Upper lobe of left lung (tissue), 6 donors: ENCODE data around the gene CLDN15. TPM values are rescaled to one million over a fixed set of nuclear protein-coding genes. Genes with fewer than 3 reads are reported as not detected.
A peak's percentile ranks its signal among the peaks of the same experiment; 100 is the strongest.

ENCODE experiments used
- ATAC-seq, 2 donors: fragments of 200-7000 bp; cut with Tn5 transposase; one replicate each; pipeline ENCODE4 v1.9.1; 2022; ENCODE audit warnings: mild to moderate bottlenecking in 2 of 2, moderate library complexity in 2 of 2; ENCODE audit not compliant: low FRiP score in 2 of 2
- DNase-seq, 2 donors: peaks; one replicate each; pipeline ENCODE4 v3.0.0-alpha.2; 2019 to 2020
- H3K27ac ChIP-seq, 4 donors: fragments of 200-600 bp; sonication (generic); one replicate each; pipeline ENCODE4 v1.5.1; 2016 to 2019
- H3K27me3 ChIP-seq, 4 donors: fragments of 200-600 bp; sonication (generic); one replicate each; pipeline ENCODE4 v1.5.1; 2017 to 2019
- H3K36me3 ChIP-seq, 4 donors: fragments of 200-600 bp; sonication (generic); one replicate each; pipeline ENCODE4 v1.5.1; 2016 to 2019
- H3K4me1 ChIP-seq, 4 donors: fragments of 200-600 bp; sonication (generic); one replicate each; pipeline ENCODE4 v1.5.1; 2018 to 2019
- H3K4me3 ChIP-seq, 4 donors: fragments of 200-600 bp; sonication (generic); one replicate each; pipeline ENCODE4 v1.5.1; 2017 to 2019; ENCODE audit warnings: mild to moderate bottlenecking in 2 of 4, moderate library complexity in 1 of 4
- H3K9me3 ChIP-seq, 4 donors: fragments of 200-600 bp; sonication (generic); one replicate each; pipeline ENCODE4 v1.5.1; 2018 to 2019
- EP300 ChIP-seq, 4 donors: sonication (generic); formaldehyde crosslinking; IDR thresholded peaks; one replicate each; pipeline ENCODE4 v1.5.1; 2017; ENCODE audit warnings: antibody characterized with exemption in 4 of 4, control low read depth in 2 of 4
- POLR2A ChIP-seq, 4 donors: fragments of 450-650 bp; IDR thresholded peaks; one replicate each; pipeline ENCODE4 v1.5.1; 2016 to 2017; ENCODE audit warnings: antibody characterized with exemption in 4 of 4, mild to moderate bottlenecking in 2 of 4
- POLR2AphosphoS5 ChIP-seq, 2 donors: sonication (generic); formaldehyde crosslinking; IDR thresholded peaks; one replicate each; pipeline ENCODE4 v1.5.1; 2017; ENCODE audit warnings: antibody characterized with exemption in 2 of 2
- WGBS, 2 donors: methylation state at CpG; one replicate each; pipeline ENCODE4 v1.1.5; 2017 to 2018; 5-methylcytosine and 5-hydroxymethylcytosine counted together
- total RNA-seq, 6 donors: library from RNA; depleted of rRNA in 4 of 6; stranded (reverse); fragments of >200 nt in 4 of 6; gene quantifications; one replicate each; pipeline versions ENCODE4 v1.1.0 to v1.2.1, GENCODE V29; 2016 to 2021
- TF ChIP-seq, protein P1 (sequence below), 6 experiments: fragments of 450-650 bp in 4 of 6; fragments of 200-600 bp in 2 of 6; sonication (generic) in 2 of 6; IDR thresholded peaks; one replicate each; pipeline ENCODE4 v1.5.1; 2016 to 2019; ENCODE audit warnings: antibody characterized with exemption in 6 of 6
- donor health status: DM: no; HTN: no; CAD: no; lungs with moderate emphysema.
- donor health status: DM: no; HTN: yes; CAD: no; lungs with severe emphysema.

CLDN15 gene
- total RNA-seq, 6 donors from 2014 or later = 6.0 to 31.4 (median 8.8) TPM

DNA sequence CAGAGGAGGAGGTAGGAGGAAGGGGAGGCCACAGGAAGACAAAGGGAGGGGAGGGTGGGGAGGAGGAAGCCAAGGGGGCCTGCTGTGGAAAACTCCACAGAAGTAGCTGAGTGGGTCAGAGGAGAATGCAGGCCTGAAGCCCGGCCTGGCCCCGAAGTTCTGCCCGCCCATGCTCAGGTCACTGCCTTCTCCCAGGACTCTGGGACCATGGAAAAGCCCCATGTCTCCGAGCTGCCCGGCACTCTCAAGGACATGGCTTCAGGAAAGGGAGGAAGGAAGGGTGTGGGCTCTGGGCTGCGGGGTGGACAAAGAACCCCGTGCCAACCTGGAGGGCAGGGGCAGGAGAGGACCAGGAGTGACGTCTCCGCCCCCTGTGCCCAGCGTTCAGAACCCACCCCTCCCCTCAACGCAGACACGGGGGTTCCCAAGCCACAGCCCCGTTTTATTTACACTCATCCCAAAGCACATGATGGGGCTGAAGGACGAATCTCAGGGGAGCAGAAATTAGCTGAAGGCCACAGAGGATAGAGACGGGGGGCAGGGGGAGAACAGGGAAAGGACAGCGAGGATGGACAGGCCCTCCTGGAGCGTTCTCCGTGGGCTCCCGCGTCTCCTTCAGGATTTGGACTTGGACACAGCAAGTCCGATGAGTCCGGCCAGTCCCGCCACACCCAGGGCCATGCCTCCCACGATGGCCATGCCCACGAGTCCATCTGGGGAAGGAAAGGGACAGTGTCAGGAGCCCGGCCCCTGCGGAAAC, 1.8 kb upstream of the CLDN15 start:
- 51 to 66% methylated on average over 7 to 27 of the region's 27 CpGs for WGBS, 2 donors
- peak; percentile 20 to 74 for TF ChIP-seq POLR2AphosphoS5 (IDR thresholded peaks at IDR 0.05)
- TF ChIP-seq, protein P1, sequence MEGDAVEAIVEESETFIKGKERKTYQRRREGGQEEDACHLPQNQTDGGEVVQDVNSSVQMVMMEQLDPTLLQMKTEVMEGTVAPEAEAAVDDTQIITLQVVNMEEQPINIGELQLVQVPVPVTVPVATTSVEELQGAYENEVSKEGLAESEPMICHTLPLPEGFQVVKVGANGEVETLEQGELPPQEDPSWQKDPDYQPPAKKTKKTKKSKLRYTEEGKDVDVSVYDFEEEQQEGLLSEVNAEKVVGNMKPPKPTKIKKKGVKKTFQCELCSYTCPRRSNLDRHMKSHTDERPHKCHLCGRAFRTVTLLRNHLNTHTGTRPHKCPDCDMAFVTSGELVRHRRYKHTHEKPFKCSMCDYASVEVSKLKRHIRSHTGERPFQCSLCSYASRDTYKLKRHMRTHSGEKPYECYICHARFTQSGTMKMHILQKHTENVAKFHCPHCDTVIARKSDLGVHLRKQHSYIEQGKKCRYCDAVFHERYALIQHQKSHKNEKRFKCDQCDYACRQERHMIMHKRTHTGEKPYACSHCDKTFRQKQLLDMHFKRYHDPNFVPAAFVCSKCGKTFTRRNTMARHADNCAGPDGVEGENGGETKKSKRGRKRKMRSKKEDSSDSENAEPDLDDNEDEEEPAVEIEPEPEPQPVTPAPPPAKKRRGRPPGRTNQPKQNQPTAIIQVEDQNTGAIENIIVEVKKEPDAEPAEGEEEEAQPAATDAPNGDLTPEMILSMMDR (IDR thresholded peaks at IDR 0.05) = no peak
- no peak for TF ChIP-seq POLR2A (IDR thresholded peaks at IDR 0.05)
- TF ChIP-seq EP300 (IDR thresholded peaks at IDR 0.05) = peak in 1 of 4 donors; percentile 51
- ATAC-seq (no peak), DNase-seq (peak; percentile 49 to 65)
- H3K27me3 ChIP-seq = no peaks in the 10 kb centered on the region
- peaks cover 3 to 54% (median 24%) of the 10 kb centered on the region in 4 donors for H3K36me3 ChIP-seq
- H3K4me3 ChIP-seq = peak overlapping the region in 1 of 4 donors; percentile 15
- no peaks in the 10 kb centered on the region for H3K9me3 ChIP-seq
- H3K27ac ChIP-seq = peak overlapping the region; percentile 76 to 94 (median 88)
- H3K4me1 ChIP-seq = peaks cover 45 to 61% (median 57%) of the 10 kb centered on the region in 4 donors

GRCh38 chr7:101238226-101239182, 902 bp upstream of the CLDN15 start:
- Histone ChIP-seq H3K27me3 (no peaks in the 10 kb centered on the region), H3K9me3 (no peaks in the 10 kb centered on the region), H3K4me1 (peaks cover 39 to 56% (median 50%) of the 10 kb centered on the region in 4 donors), H3K36me3 (peaks cover 3 to 54% (median 25%) of the 10 kb centered on the region in 4 donors), H3K27ac (peak overlapping the region; percentile 76 to 94 (median 88)), H3K4me3 (peak overlapping the region in 1 of 4 donors; percentile 15)
- 63 to 65% methylated on average over 18 to 22 of the region's 28 CpGs for WGBS, 2 donors
- TF ChIP-seq EP300 (IDR thresholded peaks at IDR 0.05) = no peak
- TF ChIP-seq POLR2AphosphoS5 (IDR thresholded peaks at IDR 0.05) = no peak
- TF ChIP-seq POLR2A (IDR thresholded peaks at IDR 0.05) = no peak
- TF ChIP-seq, protein P1 (IDR thresholded peaks at IDR 0.05) = no peak
- ATAC-seq = peak; percentile 2 to 11
- peak in 1 of 2 donors; percentile 58 for DNase-seq

DNA sequence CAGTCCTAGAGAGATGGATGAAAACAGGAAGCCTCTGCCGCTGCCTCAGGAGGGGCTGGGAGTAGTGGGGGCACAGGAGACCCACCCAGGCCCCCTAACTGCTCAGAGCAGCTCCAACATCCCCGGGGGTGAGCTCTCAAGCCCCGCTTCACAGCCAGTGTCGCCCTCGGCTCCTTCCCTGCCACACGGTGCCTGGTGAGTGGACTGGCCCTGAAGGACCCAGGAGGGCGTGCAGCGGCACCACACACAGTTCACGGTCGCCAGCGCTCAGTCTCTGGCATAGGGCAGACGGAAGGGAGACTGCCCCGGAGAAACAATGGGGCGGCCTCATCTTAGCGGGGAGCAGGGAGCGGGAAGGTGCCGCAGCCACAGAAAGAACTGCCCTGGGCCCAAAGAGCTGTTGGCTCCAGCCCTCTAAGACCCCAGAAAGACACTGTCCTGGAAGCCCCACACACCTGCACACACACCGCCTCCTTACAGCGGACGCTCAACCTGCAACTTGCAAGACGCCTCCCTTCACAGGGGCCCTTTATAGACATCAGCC, 1.2 kb downstream of the CLDN15 start:
- TF ChIP-seq, protein P1 (IDR thresholded peaks at IDR 0.05) = no peak
- no peak for TF ChIP-seq EP300 (IDR thresholded peaks at IDR 0.05)
- no peak for TF ChIP-seq POLR2AphosphoS5 (IDR thresholded peaks at IDR 0.05)
- no peak for TF ChIP-seq POLR2A (IDR thresholded peaks at IDR 0.05)
- ATAC-seq (no peak), DNase-seq (peak in 1 of 2 donors; percentile 59)
- 72 to 78% methylated on average over 16 to 21 of the region's 21 CpGs for WGBS, 2 donors
- H3K9me3 ChIP-seq = no peaks in the 10 kb centered on the region
- no peak overlapping the region for H3K4me3 ChIP-seq
- peaks cover 3 to 54% (median 25%) of the 10 kb centered on the region in 4 donors for H3K36me3 ChIP-seq
- H3K4me1 ChIP-seq = peaks cover 51 to 55% (median 52%) of the 10 kb centered on the region in 4 donors
- H3K27ac ChIP-seq = peak overlapping the region in 1 of 4 donors; percentile 27
- no peaks in the 10 kb centered on the region for H3K27me3 ChIP-seq

DNA sequence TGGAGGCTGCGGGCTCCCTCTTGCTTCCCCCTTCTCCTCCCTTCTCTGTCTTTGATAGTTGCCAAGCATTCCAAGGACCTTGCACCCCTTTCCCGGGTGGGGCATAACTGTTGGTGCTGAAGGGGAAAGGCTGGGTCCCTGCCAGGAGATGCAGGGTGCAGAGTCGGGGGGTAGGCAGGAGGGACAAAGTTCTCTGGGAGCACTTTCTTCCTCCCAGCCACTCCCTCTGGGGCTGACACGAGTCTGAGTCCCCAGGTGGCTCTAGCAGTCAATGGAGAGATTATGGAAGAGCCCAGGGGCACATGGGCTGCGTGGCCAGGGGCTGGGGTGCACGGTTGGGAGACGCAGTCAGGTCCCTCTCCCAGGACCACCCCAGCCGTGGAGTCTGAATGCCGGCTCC, 2.1 kb downstream of the CLDN15 start:
- no peak for DNase-seq
- Histone ChIP-seq H3K27ac (peak overlapping the region in 1 of 4 donors; percentile 27), H3K9me3 (no peaks in the 10 kb centered on the region), H3K36me3 (peaks cover 3 to 46% (median 22%) of the 10 kb centered on the region in 4 donors), H3K27me3 (no peaks in the 10 kb centered on the region), H3K4me3 (no peak overlapping the region), H3K4me1 (peaks cover 46 to 49% (median 46%) of the 10 kb centered on the region in 4 donors)
- WGBS, 2 donors = 73 to 74% methylated on average over 5 to 9 of the region's 9 CpGs
- ATAC-seq = no peak
- TF ChIP-seq POLR2AphosphoS5 (IDR thresholded peaks at IDR 0.05) (no peak), POLR2A (IDR thresholded peaks at IDR 0.05) (no peak), EP300 (IDR thresholded peaks at IDR 0.05) (no peak)
- TF ChIP-seq, protein P1 (IDR thresholded peaks at IDR 0.05) = no peak
